Daoy (cell line): ENCODE results near the gene LIPC. TPM values are rescaled to one million over a fixed set of nuclear protein-coding genes. Genes with fewer than 3 reads are reported as not detected.

ENCODE experiments used
- DNase-seq: peaks from one replicate; pipeline ENCODE4 v3.0.0-alpha.2; 2015; ENCODE audit warnings: low read depth
- total RNA-seq: library from RNA; depleted of rRNA; stranded (reverse); fragments of >200 nt; shearing (Covaris generic); gene quantifications from 2 replicates; pipeline ENCODE4 v1.2.3, GENCODE V29; 2014

LIPC gene
- total RNA-seq, 1 experiment from 2014 or later, result 0.74 TPM

- DNase-seq, result peak; percentile 70
Observed at GRCh38 chr15:58475573-58476524, 44.1 kb downstream of the LIPC start.

GRCh38 chr15:58476525-58477162 is 44.9 kb downstream of the LIPC start:
- DNase-seq, result no peak

- no peak for DNase-seq
Observed at GRCh38 chr15:58477170-58477569, 45.4 kb downstream of the LIPC start.

- DNase-seq, result no peak
Observed at GRCh38 chr15:58478035-58478434, 46.2 kb downstream of the LIPC start.

GRCh38 chr15:58478579-58478978 is 46.8 kb downstream of the LIPC start:
- DNase-seq, result no peak

GRCh38 chr15:58479941-58480340 is 48.1 kb downstream of the LIPC start:
- no peak for DNase-seq

GRCh38 chr15:58483376-58483775 is 51.6 kb downstream of the LIPC start:
- no peak for DNase-seq

- DNase-seq, result no peak
Observed at GRCh38 chr15:58484791-58485600, 53.2 kb downstream of the LIPC start.

- DNase-seq, result no peak
Observed at GRCh38 chr15:58486062-58486461, 54.3 kb downstream of the LIPC start.

GRCh38 chr15:58486564-58486963 is 54.8 kb downstream of the LIPC start:
- DNase-seq, result no peak

- no peak for DNase-seq
Observed at GRCh38 chr15:58487041-58487723, 55.4 kb downstream of the LIPC start.

GRCh38 chr15:58487724-58488120 is 55.9 kb downstream of the LIPC start:
- DNase-seq, result no peak

- DNase-seq, result no peak
Observed at GRCh38 chr15:58489289-58490085, 57.7 kb downstream of the LIPC start.

- DNase-seq, result no peak
Observed at GRCh38 chr15:58490086-58490887, 58.5 kb downstream of the LIPC start.

GRCh38 chr15:58490888-58491473 is 59.2 kb downstream of the LIPC start:
- no peak for DNase-seq

GRCh38 chr15:58491499-58492202 is 59.9 kb downstream of the LIPC start:
- no peak for DNase-seq

- no peak for DNase-seq
Observed at GRCh38 chr15:58492661-58493397, 61.0 kb downstream of the LIPC start.

- DNase-seq, result no peak
Observed at GRCh38 chr15:58494567-58494966, 62.8 kb downstream of the LIPC start.
